ENCODE results near the gene SLC26A11. TPM values are rescaled to one million over a fixed set of nuclear protein-coding genes. Genes with fewer than 3 reads are reported as not detected.

Gene SLC26A11
- total RNA-seq, 1 donor from 2014 or later, result 42.4 TPM

DNA sequence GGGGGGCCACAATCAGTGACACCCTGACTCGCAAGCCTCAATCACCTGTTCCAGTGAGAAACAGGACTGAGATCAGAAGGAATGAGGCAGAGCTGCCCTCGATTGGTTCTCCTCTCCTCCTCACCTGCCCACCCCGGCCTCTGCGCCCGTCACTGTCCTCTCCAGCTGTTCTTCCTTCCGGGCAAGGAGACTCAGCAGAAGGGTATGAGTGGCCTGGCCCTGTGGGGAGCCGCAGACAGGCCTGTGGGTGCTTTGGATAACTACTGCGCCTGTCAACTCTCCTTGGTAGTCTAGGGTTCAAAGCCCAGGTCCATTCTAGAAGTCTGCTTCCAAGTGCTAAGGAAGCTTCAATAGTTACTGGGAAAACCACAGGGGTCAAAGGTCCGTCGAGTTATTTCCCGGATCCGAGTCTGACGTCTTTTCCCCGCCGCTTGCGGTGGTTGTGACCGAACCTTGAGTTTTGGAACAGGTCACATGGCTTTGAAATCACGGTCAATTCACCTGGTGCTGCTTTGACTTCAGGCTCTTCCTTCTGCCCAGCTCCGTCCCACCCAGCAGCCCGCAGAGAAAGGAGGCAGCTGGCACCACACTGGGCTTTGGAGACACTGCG lies 42.1 kb upstream of the SLC26A11 start:
- intact Hi-C loops (cut with DNase I), result no loop called here
- H3K27me3 ChIP-seq (ENCODE audit: low read depth), result no peaks in the 10 kb centered on the region
- no peaks in the 10 kb centered on the region for H3K36me3 ChIP-seq
- DNase-seq, result no peak
- H3K4me1 ChIP-seq, result no peaks in the 10 kb centered on the region
- no peak for ATAC-seq
- no peaks in the 10 kb centered on the region for H3K9me3 ChIP-seq
- no peak overlapping the region for H3K27ac ChIP-seq
- no peak for TF ChIP-seq CTCF (IDR thresholded peaks at IDR 0.05)
- no peak overlapping the region for H3K4me3 ChIP-seq

GRCh38 chr17:80180192-80180591 lies 40.0 kb upstream of the SLC26A11 start:
- Histone ChIP-seq H3K27me3 (ENCODE audit: low read depth) (no peaks in the 10 kb centered on the region), H3K27ac (no peak overlapping the region), H3K36me3 (no peaks in the 10 kb centered on the region), H3K9me3 (no peaks in the 10 kb centered on the region), H3K4me3 (no peak overlapping the region), H3K4me1 (no peaks in the 10 kb centered on the region)
- intact Hi-C loops (cut with DNase I), result no loop called here
- no peak for TF ChIP-seq CTCF (IDR thresholded peaks at IDR 0.05)
- ATAC-seq (no peak), DNase-seq (no peak)

DNA sequence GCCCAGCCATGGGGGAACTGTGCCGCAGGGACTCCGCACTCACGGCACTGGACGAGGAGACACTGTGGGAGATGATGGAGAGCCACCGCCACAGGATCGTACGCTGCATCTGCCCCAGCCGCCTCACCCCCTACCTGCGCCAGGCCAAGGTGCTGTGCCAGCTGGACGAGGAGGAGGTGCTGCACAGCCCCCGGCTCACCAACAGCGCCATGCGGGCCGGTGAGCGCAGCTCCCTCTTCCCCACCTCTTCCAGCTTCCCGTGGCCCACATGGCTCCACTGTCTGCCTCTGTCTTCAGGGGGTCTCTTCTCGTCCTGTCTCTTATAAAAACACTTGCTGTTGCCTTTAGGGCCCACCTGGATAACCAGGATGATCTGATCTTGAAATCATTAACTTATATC lies 38.8 kb upstream of the SLC26A11 start:
- Histone ChIP-seq H3K4me3 (no peak overlapping the region), H3K4me1 (no peaks in the 10 kb centered on the region), H3K27ac (no peak overlapping the region), H3K27me3 (ENCODE audit: low read depth) (no peaks in the 10 kb centered on the region), H3K36me3 (no peaks in the 10 kb centered on the region), H3K9me3 (no peaks in the 10 kb centered on the region)
- ATAC-seq (no peak), DNase-seq (no peak)
- intact Hi-C loops (cut with DNase I), result no loop called here
- no peak for TF ChIP-seq CTCF (IDR thresholded peaks at IDR 0.05)

DNA sequence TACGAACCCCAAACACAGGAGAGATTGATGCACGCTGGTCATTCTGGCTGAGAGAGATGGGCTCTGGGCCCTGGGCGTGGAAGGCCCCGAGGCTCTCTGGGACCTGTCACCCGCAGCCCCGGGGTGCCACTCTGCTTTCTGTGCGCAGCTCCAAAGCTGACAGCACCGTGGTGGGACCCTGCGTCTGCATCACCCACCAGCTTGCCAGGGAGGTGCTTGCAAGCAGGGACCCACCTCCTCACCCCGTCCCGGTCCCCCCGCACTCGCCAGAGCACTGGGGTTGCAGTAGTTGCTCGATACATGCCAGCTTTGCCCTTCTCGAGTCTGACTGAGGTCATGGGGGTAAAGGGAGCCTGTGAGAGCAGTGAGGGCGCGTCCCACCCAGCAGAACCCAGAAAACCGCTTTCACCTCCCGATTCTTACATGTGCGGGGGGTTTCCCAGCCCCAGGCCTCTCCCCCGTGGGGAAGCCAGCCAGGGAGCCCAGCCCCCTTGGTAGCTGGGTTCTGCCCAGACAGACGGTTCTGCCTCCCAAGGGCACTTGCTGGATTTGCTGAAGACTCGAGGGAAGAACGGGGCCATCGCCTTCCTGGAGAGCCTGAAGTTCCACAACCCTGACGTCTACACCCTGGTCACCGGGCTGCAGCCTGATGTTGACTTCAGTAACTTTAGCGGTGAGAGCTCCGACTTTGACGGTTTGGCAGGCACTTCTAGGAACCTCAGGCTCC lies 37.9 kb upstream of the SLC26A11 start:
- H3K27ac ChIP-seq, result no peak overlapping the region
- no peak overlapping the region for H3K4me3 ChIP-seq
- TF ChIP-seq CTCF (IDR thresholded peaks at IDR 0.05), result no peak
- ATAC-seq (no peak), DNase-seq (no peak)
- intact Hi-C loops (cut with DNase I), result no loop called here
- H3K9me3 ChIP-seq, result no peaks in the 10 kb centered on the region
- H3K36me3 ChIP-seq, result no peaks in the 10 kb centered on the region
- H3K27me3 ChIP-seq (ENCODE audit: low read depth), result no peaks in the 10 kb centered on the region
- no peaks in the 10 kb centered on the region for H3K4me1 ChIP-seq

GRCh38 chr17:80182845-80183223 lies 37.4 kb upstream of the SLC26A11 start:
- Histone ChIP-seq H3K4me3 (no peak overlapping the region), H3K36me3 (no peaks in the 10 kb centered on the region), H3K27ac (no peak overlapping the region), H3K9me3 (no peaks in the 10 kb centered on the region), H3K27me3 (ENCODE audit: low read depth) (no peaks in the 10 kb centered on the region), H3K4me1 (peaks cover 3% of the 10 kb centered on the region)
- intact Hi-C loops (cut with DNase I), result no loop called here
- no peak for DNase-seq
- no peak for ATAC-seq
- no peak for TF ChIP-seq CTCF (IDR thresholded peaks at IDR 0.05)
